GM18861 (cell line): ENCODE measurements around the gene SH2D5.
A peak's percentile ranks its signal among the peaks of the same experiment; 100 is the strongest.

ENCODE experiments used
- ATAC-seq: cut with Tn5 transposase; IDR thresholded peaks from one replicate; pipeline ENCODE4 v1.9.1; 2021; ENCODE audit not compliant: unreplicated experiment

The SH2D5 gene

GRCh38 chr1:20732588-20733359 lies at the start of gene SH2D5:
Gene SH2D5 (minus strand): TSS chr1:20732703. CDS start chr1:20728044, 4,659 bp downstream.
- peak; percentile 50 for ATAC-seq

GRCh38 chr1:20775700-20776099 lies 43.2 kb upstream of the SH2D5 start:
- ATAC-seq: no peak

GRCh38 chr1:20771780-20772179 lies 39.3 kb upstream of the SH2D5 start:
- no peak for ATAC-seq

GRCh38 chr1:20770314-20771087 lies 38.0 kb upstream of the SH2D5 start:
- ATAC-seq: no peak

- ATAC-seq: no peak
Observed at GRCh38 chr1:20767271-20767670, 34.8 kb upstream of the SH2D5 start.

GRCh38 chr1:20763417-20763816 lies 30.9 kb upstream of the SH2D5 start:
- no peak for ATAC-seq

GRCh38 chr1:20760322-20760721 lies 27.8 kb upstream of the SH2D5 start:
- no peak for ATAC-seq

- ATAC-seq: no peak
Observed at GRCh38 chr1:20753589-20753988, 21.1 kb upstream of the SH2D5 start.

GRCh38 chr1:20751462-20751990 lies 19.0 kb upstream of the SH2D5 start:
- no peak for ATAC-seq

GRCh38 chr1:20742671-20743070 lies 10.2 kb upstream of the SH2D5 start:
- no peak for ATAC-seq

- ATAC-seq: no peak
Observed at GRCh38 chr1:20740781-20741180, 8.3 kb upstream of the SH2D5 start.

- no peak for ATAC-seq
Observed at GRCh38 chr1:20739225-20739624, 6.7 kb upstream of the SH2D5 start.

- no peak for ATAC-seq
Observed at GRCh38 chr1:20735581-20736111, 3.1 kb upstream of the SH2D5 start.

- no peak for ATAC-seq
Observed at GRCh38 chr1:20733360-20733975, 965 bp upstream of the SH2D5 start.

- no peak for ATAC-seq
Observed at GRCh38 chr1:20732071-20732587, 374 bp downstream of the SH2D5 start.

- ATAC-seq: no peak
Observed at GRCh38 chr1:20731057-20731991, 1.2 kb downstream of the SH2D5 start.

- ATAC-seq: no peak
Observed at GRCh38 chr1:20730690-20731056, 1.8 kb downstream of the SH2D5 start.

- no peak for ATAC-seq
Observed at GRCh38 chr1:20729990-20730689, 2.4 kb downstream of the SH2D5 start.

- ATAC-seq: no peak
Observed at GRCh38 chr1:20729155-20729931, 3.2 kb downstream of the SH2D5 start.
